HG03135 (cell line): ENCODE results near the gene RBBP5.
"Not testable (repeated sequence)": the region's sequence is repeated elsewhere in the genome, so short reads cannot be mapped to it uniquely, and the experiment has no call there.

Experiments
- ATAC-seq: cut with Tn5 transposase; IDR thresholded peaks from one replicate; pipeline ENCODE4 v1.9.1; 2021; ENCODE audit warnings: mild to moderate bottlenecking, moderate library complexity; ENCODE audit not compliant: unreplicated experiment

RBBP5 gene

GRCh38 chr1:205121660-205122488, at the start of gene RBBP5:
TSS of gene RBBP5 (minus strand) at chr1:205121978. CDS start at chr1:205121873, 105 bp downstream.
- ATAC-seq: peak; percentile 89

GRCh38 chr1:205171369-205171768, 49.6 kb upstream of the RBBP5 start:
- no peak for ATAC-seq

- ATAC-seq: no peak
Measured at GRCh38 chr1:205170532-205171269, 48.9 kb upstream of the RBBP5 start.

GRCh38 chr1:205169248-205169647, 47.5 kb upstream of the RBBP5 start:
- no peak for ATAC-seq

GRCh38 chr1:205168291-205168690, 46.5 kb upstream of the RBBP5 start:
- no peak for ATAC-seq

GRCh38 chr1:205162301-205162700, 40.5 kb upstream of the RBBP5 start:
- ATAC-seq: no peak

- no peak for ATAC-seq
Measured at GRCh38 chr1:205161076-205161475, 39.3 kb upstream of the RBBP5 start.

GRCh38 chr1:205158048-205158616, 36.4 kb upstream of the RBBP5 start:
- no peak for ATAC-seq

GRCh38 chr1:205155665-205156377, 34.0 kb upstream of the RBBP5 start:
- ATAC-seq: not testable (repeated sequence)

GRCh38 chr1:205152505-205152904, 30.7 kb upstream of the RBBP5 start:
- no peak for ATAC-seq

GRCh38 chr1:205150651-205151428, 29.1 kb upstream of the RBBP5 start:
- ATAC-seq: no peak

- no peak for ATAC-seq
Measured at GRCh38 chr1:205147191-205147835, 25.5 kb upstream of the RBBP5 start.

GRCh38 chr1:205144751-205145150, 23.0 kb upstream of the RBBP5 start:
- ATAC-seq: no peak

- ATAC-seq: no peak
Measured at GRCh38 chr1:205144046-205144720, 22.4 kb upstream of the RBBP5 start.

GRCh38 chr1:205142102-205142469, 20.3 kb upstream of the RBBP5 start:
- ATAC-seq: no peak

- ATAC-seq: no peak
Measured at GRCh38 chr1:205141236-205142101, 19.7 kb upstream of the RBBP5 start.

- no peak for ATAC-seq
Measured at GRCh38 chr1:205140113-205140512, 18.3 kb upstream of the RBBP5 start.

- no peak for ATAC-seq
Measured at GRCh38 chr1:205137901-205138300, 16.1 kb upstream of the RBBP5 start.
